Stimulated activated CD8-positive, alpha-beta memory T cell treated with anti-CD3 and anti-CD28 coated beads, Interleukin-4, amount 100 ng/mL, for 48 hours (primary cell): ENCODE data around the gene VAV1.
"Not testable (repeated sequence)": the region's sequence is repeated elsewhere in the genome, so short reads cannot be mapped to it uniquely, and the experiment has no call there.

Experiments used
- DNase-seq: peaks from one replicate; pipeline ENCODE4 v3.0.0-alpha.2; 2020

Gene VAV1

DNA sequence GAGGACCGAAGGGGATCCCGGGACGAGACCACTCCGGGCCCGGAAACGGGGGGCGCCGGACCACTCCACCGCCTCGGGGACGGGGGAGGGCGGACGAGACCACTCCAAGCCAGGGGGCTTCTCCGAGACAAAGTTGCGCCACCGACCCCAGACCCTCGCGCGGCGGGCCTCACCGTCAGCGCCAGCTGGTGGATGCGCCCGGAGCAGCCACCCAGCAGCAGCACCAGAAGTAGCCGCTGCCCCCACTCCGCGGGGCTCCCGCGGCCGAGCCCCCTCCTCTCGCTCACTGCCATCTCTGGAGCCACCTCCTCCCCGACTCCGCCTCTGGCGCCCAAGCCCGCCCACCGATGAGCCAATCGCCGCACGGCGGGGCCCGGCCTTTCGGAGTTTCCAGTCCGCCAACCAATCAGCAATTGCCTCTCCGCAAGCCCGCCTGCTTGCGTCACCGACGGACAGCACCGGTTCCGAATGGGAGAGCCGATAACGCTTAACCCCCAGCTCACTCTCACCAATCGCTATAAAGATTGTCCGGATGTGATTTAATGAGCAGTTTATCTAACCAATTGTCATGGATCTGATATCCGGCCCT lies 35.1 kb upstream of the VAV1 start, which contains the start of gene GPR108:
GPR108 (minus strand) TSS at position 297 of the 589 bp plus-strand sequence; CDS start at position 293, 4 bp downstream.
- DNase-seq, result peak; percentile 99

DNA sequence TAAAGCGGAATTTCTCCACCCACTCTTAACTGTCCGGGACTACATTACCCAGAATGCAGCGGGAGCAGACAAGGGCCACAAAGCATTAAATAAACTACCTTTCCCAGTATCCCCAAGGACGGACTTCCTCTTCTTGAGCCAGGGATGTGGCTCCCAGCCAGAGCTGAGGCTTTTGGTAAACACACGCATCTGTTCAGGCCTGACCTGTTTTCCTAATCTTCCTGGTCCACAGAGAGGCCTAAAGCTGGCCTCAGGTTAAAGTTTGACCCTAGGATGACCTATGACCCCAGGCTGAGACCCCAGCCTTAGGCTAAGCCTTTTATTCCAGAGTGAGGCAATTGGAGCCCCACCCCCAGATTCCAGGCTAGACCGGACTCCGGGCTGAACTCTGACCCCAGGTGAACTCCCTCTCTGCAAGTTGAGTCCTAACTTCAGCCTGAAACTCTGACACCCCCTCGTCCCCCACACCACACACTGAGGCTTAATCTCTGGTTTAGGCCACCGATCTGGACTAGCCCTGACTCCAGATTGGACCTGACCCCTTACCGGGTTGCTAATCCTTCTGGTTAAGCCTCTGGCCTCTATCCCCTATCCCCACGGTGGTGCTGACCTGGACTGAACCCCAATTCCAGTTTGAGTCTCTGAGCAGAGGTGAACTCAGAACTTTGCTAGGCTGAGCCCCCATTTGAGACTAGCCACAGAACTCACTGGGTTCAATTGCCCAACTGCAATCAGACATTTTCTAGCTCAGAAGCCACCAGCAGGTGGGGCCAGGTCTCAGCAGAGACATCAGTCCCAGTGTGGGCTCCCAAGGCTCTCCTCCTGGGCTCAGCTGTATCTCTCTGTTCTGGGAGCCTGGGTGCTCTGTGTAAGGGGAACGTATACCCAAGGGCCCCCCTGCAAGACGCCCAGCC lies 34.4 kb upstream of the VAV1 start:
- DNase-seq, result peak; percentile 83

- peak; percentile 52 for DNase-seq
Observed at GRCh38 chr19:6738787-6739389, 33.6 kb upstream of the VAV1 start.

- peak; percentile 85 for DNase-seq
Observed at GRCh38 chr19:6739390-6739882, 33.1 kb upstream of the VAV1 start, which contains the start of gene TRIP10. TSS of gene TRIP10 (plus strand) at chr19:6739680. CDS start at chr19:6739762, 82 bp downstream.

GRCh38 chr19:6739883-6740588 lies 32.5 kb upstream of the VAV1 start:
- DNase-seq, result peak; percentile 42

DNA sequence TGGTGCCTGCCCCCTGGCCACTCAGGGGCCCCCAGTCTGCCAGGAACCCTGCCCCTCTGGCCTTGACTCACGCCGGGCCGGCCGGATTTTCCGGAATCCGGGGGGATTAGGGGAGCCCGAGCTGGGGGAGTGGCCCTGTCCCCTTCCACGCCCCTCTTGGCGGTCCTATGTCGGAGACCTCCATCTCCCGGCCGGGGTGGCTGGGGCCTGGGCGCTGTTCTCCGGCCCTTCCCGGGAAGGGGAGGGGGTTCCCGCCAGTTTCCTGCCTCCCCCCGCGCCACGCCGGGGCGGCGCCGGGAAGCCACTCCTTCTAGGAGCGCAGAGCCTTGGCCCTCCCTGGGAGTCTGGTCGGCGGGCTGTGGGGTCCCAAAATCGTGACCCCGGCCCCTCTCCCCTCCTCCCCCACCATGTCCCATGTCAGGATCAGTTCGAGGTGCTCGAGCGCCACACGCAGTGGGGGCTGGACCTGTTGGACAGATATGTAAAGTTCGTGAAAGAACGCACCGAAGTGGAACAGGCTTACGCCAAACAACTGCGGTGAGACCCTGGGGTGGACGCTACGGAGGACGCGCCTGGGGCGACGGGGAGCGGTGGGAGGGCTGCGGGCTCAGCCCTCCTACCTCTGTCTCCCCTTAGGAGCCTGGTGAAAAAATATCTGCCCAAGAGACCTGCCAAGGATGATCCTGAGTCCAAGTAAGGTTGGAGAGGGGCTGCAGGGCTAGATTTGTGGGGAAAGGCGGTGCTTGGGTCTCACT lies 31.7 kb upstream of the VAV1 start:
- DNase-seq, result peak; percentile 46

GRCh38 chr19:6743066-6743465 lies 29.4 kb upstream of the VAV1 start:
- no peak for DNase-seq

- DNase-seq, result no peak
Observed at GRCh38 chr19:6743714-6744380, 28.7 kb upstream of the VAV1 start.

DNA sequence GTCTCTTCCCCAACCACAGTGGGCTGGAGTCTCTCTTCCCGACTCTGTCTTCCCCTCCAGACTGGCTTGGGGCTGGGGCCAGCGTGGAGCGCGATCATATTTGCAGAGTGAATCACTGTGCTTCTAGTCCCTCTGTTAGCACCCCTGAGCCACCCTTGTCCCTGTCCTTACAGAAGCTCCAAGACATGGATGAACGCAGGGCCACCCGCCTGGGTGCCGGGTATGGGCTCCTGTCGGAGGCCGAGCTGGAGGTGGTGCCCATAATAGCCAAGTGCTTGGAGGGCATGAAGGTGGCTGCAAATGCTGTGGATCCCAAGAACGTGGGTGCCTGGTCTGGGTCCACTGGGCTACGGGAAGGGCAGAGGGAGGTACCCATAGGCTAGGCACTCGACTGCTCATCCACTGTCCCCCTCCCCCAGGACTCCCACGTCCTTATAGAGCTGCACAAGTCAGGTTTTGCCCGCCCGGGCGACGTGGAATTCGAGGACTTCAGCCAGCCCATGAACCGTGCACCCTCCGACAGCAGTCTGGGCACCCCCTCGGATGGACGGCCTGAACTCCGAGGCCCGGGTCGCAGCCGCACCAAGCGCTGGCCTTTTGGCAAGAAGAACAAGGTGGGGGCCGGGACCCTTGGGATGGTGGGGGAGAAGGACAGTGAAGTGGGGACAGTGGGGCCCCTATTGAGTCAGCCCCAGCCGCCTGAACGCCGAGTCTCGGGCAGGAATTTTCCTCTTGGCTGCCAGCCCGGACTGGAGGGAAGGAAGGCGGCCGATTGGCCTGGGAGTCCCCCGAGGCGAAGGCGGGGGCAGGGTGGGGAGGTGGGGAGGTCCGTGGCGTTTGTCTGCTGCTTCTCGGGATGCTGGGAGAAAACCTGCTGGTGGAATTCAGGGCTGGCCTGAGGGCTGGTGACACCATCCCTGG lies 27.9 kb upstream of the VAV1 start:
- no peak for DNase-seq

GRCh38 chr19:6745965-6746364 lies 26.5 kb upstream of the VAV1 start:
- no peak for DNase-seq

DNA sequence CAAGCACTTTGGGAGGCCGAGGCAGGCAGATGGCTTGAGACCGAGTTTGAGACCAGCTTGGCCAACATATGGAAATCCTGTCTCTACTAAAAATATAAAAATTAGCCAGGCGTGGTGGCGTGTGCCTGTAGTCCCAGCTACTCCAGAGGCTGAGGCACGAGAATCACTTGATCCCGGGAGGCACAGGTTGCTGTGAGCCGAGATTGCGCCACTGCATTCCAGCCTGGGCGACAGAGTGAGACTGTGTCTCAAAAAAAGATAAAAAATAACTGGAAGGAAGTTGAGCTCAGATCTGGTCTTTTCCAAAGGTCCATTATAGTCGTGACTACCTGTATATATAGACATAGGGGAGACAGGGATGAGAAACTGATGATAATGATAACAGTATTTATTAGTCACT lies 24.0 kb upstream of the VAV1 start:
- DNase-seq, result not testable (repeated sequence)

DNA sequence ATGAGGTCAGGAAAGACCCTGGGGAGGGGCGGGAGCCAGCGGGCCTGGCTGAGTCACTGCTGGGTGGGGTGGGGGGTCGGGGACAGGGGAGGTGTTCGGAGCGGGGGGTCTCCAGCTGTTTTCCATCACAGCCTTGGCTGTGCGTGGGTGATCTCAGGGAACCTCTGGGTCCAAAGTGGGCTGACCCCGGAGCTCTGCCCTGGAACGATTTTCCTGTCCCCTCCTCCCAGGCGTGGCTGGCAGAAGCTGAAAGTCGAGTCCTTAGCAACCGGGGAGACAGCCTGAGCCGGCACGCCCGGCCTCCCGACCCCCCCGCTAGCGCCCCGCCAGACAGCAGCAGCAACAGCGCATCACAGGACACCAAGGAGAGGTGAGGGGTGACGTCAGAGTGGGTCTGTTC lies 22.4 kb upstream of the VAV1 start:
- no peak for DNase-seq

DNA sequence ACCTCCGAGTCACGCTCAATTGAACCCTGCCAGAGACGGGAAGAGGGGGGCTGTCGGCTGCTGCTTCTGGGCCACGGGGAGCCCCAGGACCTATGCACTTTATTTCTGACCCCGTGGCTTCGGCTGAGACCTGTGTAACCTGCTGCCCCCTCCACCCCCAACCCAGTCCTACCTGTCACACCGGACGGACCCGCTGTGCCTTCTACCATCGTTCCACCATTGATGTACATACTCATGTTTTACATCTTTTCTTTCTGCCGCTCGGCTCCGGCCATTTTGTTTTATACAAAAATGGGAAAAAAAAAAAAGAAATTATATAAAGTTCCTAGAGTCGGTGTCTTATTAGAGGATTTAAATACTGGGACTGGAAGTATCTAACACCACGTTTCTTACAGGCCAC lies 21.3 kb upstream of the VAV1 start:
- no peak for DNase-seq

- no peak for DNase-seq
Observed at GRCh38 chr19:6752256-6753177, 20.0 kb upstream of the VAV1 start.

- DNase-seq, result peak; percentile 93
Observed at GRCh38 chr19:6753178-6754031, 19.1 kb upstream of the VAV1 start.

GRCh38 chr19:6754136-6754535 lies 18.4 kb upstream of the VAV1 start:
- no peak for DNase-seq

- DNase-seq, result no peak
Observed at GRCh38 chr19:6754653-6755463, 17.6 kb upstream of the VAV1 start.
